ENCODE data around the gene RERE. TPM values are rescaled to one million over a fixed set of nuclear protein-coding genes. Genes with fewer than 3 reads are reported as not detected.

The RERE gene
- total RNA-seq, 1 experiment from 2014 or later = 217 TPM

- Histone ChIP-seq H3K9me3 (ENCODE audit: control insufficient read depth, insufficient read depth, low read depth, low read length) (no peaks in the 10 kb centered on the region), H3K4me1 (ENCODE audit: control insufficient read depth, insufficient read depth, low read length) (peaks cover 37% of the 10 kb centered on the region), H3K27ac (ENCODE audit: low read length) (peak overlapping the region; percentile 72), H3K36me3 (ENCODE audit: control insufficient read depth, insufficient read depth, low read length) (no peaks in the 10 kb centered on the region), H3K4me3 (ENCODE audit: low read depth in 2 of 2, low read length in 2 of 2) (no peak overlapping the region), H3K27me3 (ENCODE audit: control insufficient read depth, insufficient read depth, low read length) (no peaks in the 10 kb centered on the region)
- in situ Hi-C loops (cut with HindIII; ENCODE audit: low pct_unique_long_range_greater_than_20kb, low sequenced_read_pairs) (no loop called here), intact Hi-C loops (cut with micrococcal nuclease; ENCODE audit: unreplicated experiment) (no loop called here)
- POLR2A ChIA-PET = interaction anchor here (0.5 kb wide), 1 partner anchor 381 kb away, joined by 4 read pairs; no protein-coding TSS in a partner anchor
- DNase-seq (ENCODE audit: low read depth, low spot score) (no peak), ATAC-seq (no peak)
- BruUV-seq (replicated peaks) = no TSS peak
- TF ChIP-seq TCF7L2 (IDR thresholded peaks at IDR 0.05; ENCODE audit: low read depth, low read length) (no peak), REST (IDR thresholded peaks at IDR 0.05; ENCODE audit: insufficient read depth in 1 of 2, low read depth in 2 of 2, low read length in 1 of 2) (no peak), SIN3A (IDR thresholded peaks at IDR 0.05; ENCODE audit: borderline replicate concordance, insufficient read depth, low read depth, low read length) (no peak), CTCF (IDR thresholded peaks at IDR 0.05) (no peak), POLR2AphosphoS5 (IDR thresholded peaks at IDR 0.05; ENCODE audit: low read depth, low read length) (no peak)
- CTCF ChIA-PET = interaction anchor here (0.6 to 0.7 kb wide), 2 partner anchors 18 to 26 kb away, joined by 3 read pairs; no protein-coding TSS in a partner anchor
Measured at GRCh38 chr1:8823295-8823664, 5.8 kb upstream of the RERE start.

- peak overlapping the region in 1 of 2 experiments; percentile 40; a peak in 2 of 4 replicates for H3K4me3 ChIP-seq (ENCODE audit: low read depth in 2 of 2, low read length in 2 of 2)
- no peaks in the 10 kb centered on the region for H3K9me3 ChIP-seq (ENCODE audit: control insufficient read depth, insufficient read depth, low read depth, low read length)
- CTCF ChIA-PET = interaction anchor here (0.6 to 0.7 kb wide), 2 partner anchors 18 to 27 kb away, joined by 3 read pairs; no protein-coding TSS in a partner anchor
- intact Hi-C loops (cut with micrococcal nuclease; ENCODE audit: unreplicated experiment) (no loop called here), in situ Hi-C loops (cut with HindIII; ENCODE audit: low pct_unique_long_range_greater_than_20kb, low sequenced_read_pairs) (no loop called here)
- no peak for TF ChIP-seq CTCF (IDR thresholded peaks at IDR 0.05)
- 0 out of 4 replicates have a peak, but pooled peaks of 1 of the 2 experiments have one; percentile 25 for TF ChIP-seq REST (IDR thresholded peaks at IDR 0.05; ENCODE audit: insufficient read depth in 1 of 2, low read depth in 2 of 2, low read length in 1 of 2)
- peak; percentile 91 for TF ChIP-seq TCF7L2 (IDR thresholded peaks at IDR 0.05; ENCODE audit: low read depth, low read length)
- no peak for TF ChIP-seq SIN3A (IDR thresholded peaks at IDR 0.05; ENCODE audit: borderline replicate concordance, insufficient read depth, low read depth, low read length)
- peak; percentile 62; the same call in 1 of the 2 replicates for TF ChIP-seq POLR2AphosphoS5 (IDR thresholded peaks at IDR 0.05; ENCODE audit: low read depth, low read length)
- no peaks in the 10 kb centered on the region; the same call in 1 of the 2 replicates for H3K36me3 ChIP-seq (ENCODE audit: control insufficient read depth, insufficient read depth, low read length)
- ATAC-seq (peak; percentile 79), DNase-seq (ENCODE audit: low read depth, low spot score) (no peak)
- H3K4me1 ChIP-seq (ENCODE audit: control insufficient read depth, insufficient read depth, low read length) = peaks cover 39% of the 10 kb centered on the region
- no TSS peak for BruUV-seq (replicated peaks)
- H3K27me3 ChIP-seq (ENCODE audit: control insufficient read depth, insufficient read depth, low read length) = no peaks in the 10 kb centered on the region
- H3K27ac ChIP-seq (ENCODE audit: low read length) = peak overlapping the region; percentile 72
- POLR2A ChIA-PET = interaction anchor here (0.5 kb wide), 1 partner anchor 380 kb away, joined by 4 read pairs; no protein-coding TSS in a partner anchor
Measured at GRCh38 chr1:8822373-8823294, 5.2 kb upstream of the RERE start.

All from Panc1 (cell line).